Right cardiac atrium (tissue), 5 donors: ENCODE data around the gene HRK. TPM values are rescaled to one million over a fixed set of nuclear protein-coding genes. Genes with fewer than 3 reads are reported as not detected.

Source experiments
- ATAC-seq, 2 donors: fragments of 200-7000 bp; cut with Tn5 transposase; one replicate each; pipeline versions ENCODE4 v1.8.0 to v1.9.1; 2020; ENCODE audit warnings: moderate library complexity in 2 of 2, mild to moderate bottlenecking in 1 of 2
- DNase-seq, 3 donors: peaks; one replicate each; pipeline ENCODE4 v3.0.0-alpha.2; 2020
- H3K27ac ChIP-seq: one replicate; pipeline ENCODE4 v1.5.1; 2013; ENCODE audit warnings: mild to moderate bottlenecking, low read length, control low read depth, moderate library complexity
- H3K27me3 ChIP-seq: one replicate; pipeline ENCODE4 v1.6.1; 2013; ENCODE audit not compliant: control insufficient read depth, insufficient read depth
- H3K4me1 ChIP-seq: one replicate; pipeline ENCODE4 v1.6.1; 2013; ENCODE audit warnings: low read length; ENCODE audit not compliant: control insufficient read depth, insufficient read depth
- H3K4me3 ChIP-seq: one replicate; pipeline ENCODE4 v1.5.1; 2013; ENCODE audit warnings: low read length, control low read depth
- H3K9me3 ChIP-seq: one replicate; pipeline ENCODE4 v1.6.1; 2013; ENCODE audit warnings: low read length; ENCODE audit not compliant: control insufficient read depth
- WGBS: extraction: QIAGEN DNeasy Blood & Tissue Kit; methylation state at CpG from one replicate; pipeline ENCODE4 v1.1.7; 2013; 5-methylcytosine and 5-hydroxymethylcytosine counted together
- intact Hi-C, 4 donors: fragments of 100-400 bp; cut with DNase I; formaldehyde crosslinking; loops; one replicate each; pipeline versions ENCODE4 v1.11.0 to v1.14.0; 2022 to 2023
- polyA plus RNA-seq: library from polyadenylated mRNA; stranded (reverse); fragments of 200-250 nt; gene quantifications from one replicate; pipeline ENCODE4 v1.2.3, GENCODE V29; 2013
- total RNA-seq, 4 donors: library from RNA; stranded (reverse); fragmentation: NEBNext Ultra II Directional; extraction: Animal tissue kit (Norgen Biotek cat#: 25700); gene quantifications; one replicate each; pipeline ENCODE4 v1.2.1, GENCODE V29; 2021
- donor health status: healthy with polysubstance abuse.
- donor health status: DM: no; HTN: yes; CAD: no.
- donor health status: DM: no; HTN: no; CAD: no.
- donor health status: DM: no; HTN: yes; CAD: no; lungs with severe emphysema.
- donor health status: DM: yes; HTN: yes; CAD: no.

HRK gene
- total and polyA plus RNA-seq, 5 donors: not detected

DNA sequence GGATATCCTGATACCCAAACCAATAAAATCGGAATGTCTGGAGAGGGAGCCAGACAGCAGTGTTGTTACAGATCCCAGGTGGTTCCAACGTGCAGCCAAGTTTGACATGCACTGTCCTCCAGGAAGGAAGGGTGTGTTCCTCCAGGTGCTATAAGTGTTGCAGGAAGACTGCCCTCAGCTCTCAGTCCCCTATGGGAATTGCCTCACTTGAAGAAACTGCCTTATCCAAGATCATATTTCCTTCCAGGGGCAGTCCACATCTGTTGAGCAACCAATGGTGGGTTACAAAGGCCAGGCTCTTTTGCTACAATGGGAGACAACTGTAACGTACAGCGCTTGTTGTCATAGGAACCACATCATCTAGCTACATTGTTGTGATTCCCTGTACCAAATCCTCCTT is 16.2 kb upstream of the HRK start:
- DNase-seq: no peak
- Histone ChIP-seq H3K4me1 (no peaks in the 10 kb centered on the region), H3K4me3 (no peak overlapping the region), H3K9me3 (no peaks in the 10 kb centered on the region), H3K27me3 (no peaks in the 10 kb centered on the region), H3K27ac (no peak overlapping the region)
- 71% methylated on average over 4 of the region's 4 CpGs for WGBS
- intact Hi-C loops: no loop called here
- no peak for ATAC-seq

DNA sequence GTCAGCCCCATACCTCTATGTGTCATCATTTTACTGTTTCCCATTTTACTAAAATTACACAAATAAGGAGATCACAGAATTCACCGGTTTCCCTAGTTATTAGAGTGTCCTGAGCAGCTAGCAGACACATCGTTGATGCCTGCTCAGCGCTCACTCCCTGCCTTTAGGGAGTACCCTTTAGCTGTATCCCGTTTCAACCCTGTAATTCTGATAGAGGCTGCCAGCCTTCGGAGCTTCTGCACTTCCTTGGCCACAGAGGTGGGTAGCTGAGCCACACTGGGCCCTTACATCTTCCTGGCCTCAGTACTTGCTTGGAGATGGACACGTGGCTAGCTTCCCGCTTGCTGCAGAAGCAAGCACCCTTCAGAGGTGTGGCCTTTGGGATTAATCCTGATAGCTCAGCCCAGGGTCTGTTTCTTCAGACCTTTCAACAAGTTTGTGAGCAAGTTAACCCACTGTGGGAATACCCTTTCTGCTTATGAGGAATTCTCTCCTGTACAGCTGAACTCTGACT is 15.2 kb upstream of the HRK start:
- no peak for DNase-seq
- Histone ChIP-seq H3K27ac (no peak overlapping the region), H3K4me3 (no peak overlapping the region), H3K4me1 (no peaks in the 10 kb centered on the region), H3K27me3 (no peaks in the 10 kb centered on the region), H3K9me3 (no peaks in the 10 kb centered on the region)
- 64% methylated on average over 7 of the region's 7 CpGs for WGBS
- intact Hi-C loops: no loop called here
- ATAC-seq: no peak

DNA sequence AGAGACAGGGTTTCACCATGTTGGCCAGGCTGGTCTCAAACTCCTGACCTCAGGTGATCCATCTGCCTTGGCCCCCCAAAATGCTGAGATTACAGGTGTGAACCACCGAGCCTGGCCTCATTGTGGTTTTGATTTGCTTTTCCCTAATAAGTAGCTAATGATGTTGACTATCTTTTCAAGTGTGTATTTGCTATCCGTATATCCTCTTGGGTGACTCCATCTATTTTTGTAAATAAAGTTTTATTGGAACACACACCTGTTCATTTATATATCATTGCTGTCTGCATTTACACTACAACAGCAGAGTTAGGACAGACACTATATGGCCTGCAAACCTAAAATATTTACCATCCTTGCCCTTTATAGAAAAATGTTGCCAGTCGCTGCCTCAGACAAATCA is 13.7 kb upstream of the HRK start:
- DNase-seq: no peak
- no peaks in the 10 kb centered on the region for H3K27me3 ChIP-seq
- WGBS: 90% methylated on average over 3 of the region's 3 CpGs
- no peak overlapping the region for H3K27ac ChIP-seq
- intact Hi-C loops: no loop called here
- H3K9me3 ChIP-seq: no peaks in the 10 kb centered on the region
- H3K4me1 ChIP-seq: no peaks in the 10 kb centered on the region
- ATAC-seq: no peak
- no peak overlapping the region for H3K4me3 ChIP-seq

DNA sequence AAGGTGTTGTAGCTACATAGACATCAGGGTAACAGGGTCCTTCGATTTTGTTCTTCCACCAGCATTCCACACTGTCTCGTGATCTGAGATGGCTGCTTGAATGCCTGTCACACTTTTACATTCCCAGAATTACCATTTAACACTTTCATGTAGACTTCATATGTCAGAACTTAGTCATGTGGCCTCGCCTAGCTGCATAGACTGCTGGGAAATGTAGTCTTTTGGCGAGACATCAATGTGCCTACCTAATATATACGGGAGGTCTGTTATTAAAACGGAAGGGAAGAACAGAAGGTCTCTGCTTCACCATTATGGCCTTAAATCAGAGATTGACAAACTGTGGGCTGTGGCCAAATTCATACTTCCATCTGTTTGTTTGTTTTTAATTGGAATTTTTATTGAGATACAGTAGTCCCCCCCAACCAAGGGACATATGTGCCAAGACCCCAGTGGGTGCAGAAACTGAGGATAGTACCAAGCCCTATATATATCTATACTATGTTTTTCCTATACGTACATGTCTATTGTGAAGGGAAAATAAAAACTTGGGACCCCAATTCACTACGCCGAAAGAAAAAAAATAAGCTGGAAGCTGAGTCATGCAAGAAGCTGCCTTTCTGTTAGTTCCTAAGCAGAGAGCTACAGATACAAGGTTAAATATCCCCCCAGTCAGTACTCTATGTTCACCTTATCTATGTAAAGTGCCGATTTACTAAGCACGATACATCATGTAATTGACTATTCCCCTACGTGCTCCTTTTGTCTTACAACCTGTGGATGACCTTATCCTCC is 11.3 kb upstream of the HRK start:
- Histone ChIP-seq H3K27ac (no peak overlapping the region), H3K4me1 (no peaks in the 10 kb centered on the region), H3K9me3 (no peaks in the 10 kb centered on the region), H3K4me3 (no peak overlapping the region), H3K27me3 (no peaks in the 10 kb centered on the region)
- intact Hi-C loops: no loop called here
- DNase-seq (no peak), ATAC-seq (no peak)
- WGBS: 75% methylated on average over 12 of the region's 12 CpGs

DNA sequence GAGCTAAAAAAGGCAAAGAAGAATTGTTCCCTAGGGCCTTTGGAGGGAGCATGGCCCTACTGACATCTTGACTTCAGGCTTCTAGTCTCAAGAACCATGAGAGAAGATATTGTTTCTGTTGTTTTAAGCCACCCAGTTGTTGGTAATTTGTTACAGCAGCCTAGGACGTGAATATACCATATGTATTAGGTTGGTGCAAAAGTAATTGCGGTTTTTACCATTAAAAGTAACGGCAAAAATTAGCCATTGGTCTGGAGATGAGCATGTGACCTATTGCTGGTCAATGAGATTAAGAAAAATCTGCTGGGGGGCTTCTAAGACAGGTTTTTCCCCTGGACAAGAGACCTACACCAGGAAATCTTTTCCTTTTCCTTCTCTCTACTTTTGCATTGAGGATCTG is 9.8 kb upstream of the HRK start:
- Histone ChIP-seq H3K9me3 (no peaks in the 10 kb centered on the region), H3K4me3 (no peak overlapping the region), H3K27me3 (no peaks in the 10 kb centered on the region), H3K4me1 (no peaks in the 10 kb centered on the region), H3K27ac (no peak overlapping the region)
- intact Hi-C loops: no loop called here
- ATAC-seq (no peak), DNase-seq (no peak)
- WGBS: 87% methylated on average over 3 of the region's 3 CpGs

DNA sequence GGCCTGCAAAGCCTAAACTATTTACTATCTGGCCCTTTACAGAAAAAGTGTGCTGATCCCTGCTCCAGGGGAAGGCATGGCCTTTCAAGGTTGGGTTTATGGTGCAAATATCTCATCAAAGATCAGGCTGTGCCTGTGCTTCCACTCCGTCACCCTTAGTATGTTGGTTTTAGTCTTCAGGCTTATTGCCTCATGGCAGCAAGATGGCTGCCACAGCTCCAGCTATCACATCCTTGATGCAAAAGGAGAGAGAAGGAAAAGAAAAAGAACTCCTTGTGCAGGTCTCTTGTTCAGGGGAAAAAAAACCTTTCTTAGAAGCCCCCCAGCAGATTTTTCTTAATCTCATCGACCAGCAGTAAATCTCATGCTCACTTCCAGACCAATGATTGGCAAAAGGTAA is 9.1 kb upstream of the HRK start:
- whole genome bisulfite sequencing: 96% methylated on average over 2 of the region's 2 CpGs
- no peak for DNase-seq
- H3K9me3 ChIP-seq: no peaks in the 10 kb centered on the region
- H3K27ac ChIP-seq: no peak overlapping the region
- no peak for ATAC-seq
- intact Hi-C loops: no loop called here
- no peak overlapping the region for H3K4me3 ChIP-seq
- no peaks in the 10 kb centered on the region for H3K4me1 ChIP-seq
- H3K27me3 ChIP-seq: no peaks in the 10 kb centered on the region

DNA sequence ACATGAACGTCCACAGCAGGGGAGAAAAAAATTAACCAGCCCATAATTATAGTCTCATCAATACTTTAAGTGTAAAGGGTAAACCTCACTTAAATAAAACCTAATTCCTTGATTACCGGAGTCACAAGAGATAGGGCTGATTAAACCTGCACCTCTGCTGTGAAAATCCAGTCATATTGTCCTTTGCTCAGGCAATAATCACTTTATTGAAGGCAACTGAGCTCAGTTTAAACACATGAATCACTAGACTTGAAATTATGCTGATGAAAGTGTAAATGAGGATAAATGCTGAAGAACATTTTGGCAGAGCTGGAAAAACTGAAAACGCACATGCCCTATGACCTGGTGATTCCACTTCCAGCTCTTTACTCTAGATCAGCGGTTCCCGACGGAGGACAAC is 6.7 kb upstream of the HRK start:
- no peak overlapping the region for H3K27ac ChIP-seq
- H3K4me1 ChIP-seq: no peaks in the 10 kb centered on the region
- no peak for ATAC-seq
- intact Hi-C loops: loop anchor here in 2 of 4 donors (10.0 kb wide), 1 partner anchor 183 kb away; no protein-coding TSS in a partner anchor
- H3K4me3 ChIP-seq: no peak overlapping the region
- H3K9me3 ChIP-seq: no peaks in the 10 kb centered on the region
- no peaks in the 10 kb centered on the region for H3K27me3 ChIP-seq
- 67% methylated on average over 6 of the region's 6 CpGs for WGBS
- DNase-seq: no peak

DNA sequence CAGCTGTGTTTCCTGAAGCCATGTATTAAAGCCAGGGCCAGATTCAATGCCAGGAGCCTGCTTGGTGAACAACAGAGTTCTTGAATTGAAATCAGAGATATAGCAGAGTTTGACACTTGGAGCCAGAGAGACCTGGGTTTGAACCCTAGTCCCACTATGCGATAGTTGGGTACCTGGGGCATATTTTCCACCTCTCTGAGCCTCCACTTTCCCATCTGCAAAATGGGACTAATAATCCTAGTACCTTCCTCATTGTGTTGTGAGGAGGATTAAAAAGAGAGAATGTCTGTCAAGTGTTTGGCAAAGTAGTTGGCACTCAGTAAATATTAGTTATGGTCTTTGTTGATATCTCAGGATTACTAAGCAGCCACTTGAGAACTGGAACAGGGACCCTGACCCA is 6.0 kb upstream of the HRK start:
- Histone ChIP-seq H3K27me3 (no peaks in the 10 kb centered on the region), H3K4me1 (no peaks in the 10 kb centered on the region), H3K9me3 (no peaks in the 10 kb centered on the region), H3K27ac (no peak overlapping the region), H3K4me3 (no peak overlapping the region)
- DNase-seq (no peak), ATAC-seq (no peak)
- WGBS: 88% methylated on average over 1 of the region's 1 CpG
- intact Hi-C loops: loop anchor here in 2 of 4 donors (10.0 kb wide), 1 partner anchor 182 kb away; no protein-coding TSS in a partner anchor

DNA sequence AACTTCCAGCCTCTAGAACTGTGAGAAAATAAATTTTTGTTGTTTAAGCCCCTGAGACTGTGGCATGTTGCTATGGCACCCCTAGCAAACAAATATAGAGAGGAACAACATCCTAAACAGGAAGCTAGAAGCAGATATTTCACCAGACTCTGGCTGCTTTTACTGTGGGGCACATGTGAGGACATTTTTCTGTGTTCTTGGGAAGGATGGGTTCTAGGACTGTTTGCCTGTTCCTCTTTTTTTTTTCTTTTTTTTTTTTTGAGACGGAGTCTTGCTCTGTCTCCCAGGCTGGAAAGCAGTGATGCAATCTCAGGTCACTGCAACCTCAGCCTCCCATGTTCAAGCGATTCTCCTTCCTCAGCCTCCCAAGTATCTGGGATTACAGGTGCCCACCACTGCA is 4.2 kb upstream of the HRK start:
- WGBS: 65% methylated on average over 2 of the region's 2 CpGs
- H3K27me3 ChIP-seq: no peaks in the 10 kb centered on the region
- no peaks in the 10 kb centered on the region for H3K4me1 ChIP-seq
- no peaks in the 10 kb centered on the region for H3K9me3 ChIP-seq
- H3K4me3 ChIP-seq: no peak overlapping the region
- ATAC-seq (no peak), DNase-seq (no peak)
- no peak overlapping the region for H3K27ac ChIP-seq
- intact Hi-C loops: loop anchor here in 2 of 4 donors (10.0 kb wide), 1 partner anchor 181 kb away; no protein-coding TSS in a partner anchor

DNA sequence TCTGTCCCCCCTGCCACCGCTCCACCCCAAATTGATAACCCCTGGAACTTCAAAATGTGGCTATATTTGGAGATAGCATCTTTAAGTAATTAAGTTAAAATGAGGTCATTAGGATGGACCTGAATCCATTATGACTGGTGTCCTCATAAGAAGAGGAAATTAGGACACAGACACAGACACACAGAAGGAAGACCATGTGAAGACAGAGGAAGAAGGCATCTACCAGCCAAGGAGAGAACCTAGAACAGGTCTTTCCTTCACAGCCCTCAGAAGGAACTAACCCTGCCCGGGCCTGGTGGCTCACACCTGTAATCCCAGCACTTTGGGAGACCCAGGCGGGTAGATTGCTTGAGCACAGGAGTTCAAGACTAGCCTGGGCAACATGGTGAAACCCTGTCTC is 3.6 kb upstream of the HRK start:
- ATAC-seq (no peak), DNase-seq (no peak)
- Histone ChIP-seq H3K4me1 (no peaks in the 10 kb centered on the region), H3K4me3 (no peak overlapping the region), H3K9me3 (no peaks in the 10 kb centered on the region), H3K27ac (no peak overlapping the region), H3K27me3 (no peaks in the 10 kb centered on the region)
- intact Hi-C loops: loop anchor here in 3 of 4 donors (5.0 to 10.0 kb wide), 2 partner anchors 180 to 183 kb away; no protein-coding TSS in a partner anchor
- WGBS: 87% methylated on average over 3 of the region's 3 CpGs

DNA sequence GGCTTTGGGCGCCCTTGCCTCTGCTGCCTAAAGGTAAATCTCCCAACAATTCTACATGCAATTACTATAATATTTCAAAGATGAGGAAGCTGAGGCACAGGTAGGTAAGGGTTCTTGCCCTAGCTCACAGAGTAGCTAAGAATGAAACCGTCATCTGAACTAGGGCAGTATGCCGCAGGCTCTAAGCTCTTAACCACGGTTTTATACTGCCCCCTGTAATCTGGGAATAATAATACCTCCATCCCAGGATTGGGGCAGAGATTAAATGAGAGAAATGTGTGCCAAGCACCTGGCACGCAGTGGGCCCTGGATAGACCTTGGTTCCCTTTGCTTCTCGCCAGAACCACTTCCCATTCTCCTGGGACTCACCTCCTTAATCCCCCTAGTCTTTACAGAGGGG is 1.5 kb upstream of the HRK start:
- Histone ChIP-seq H3K27me3 (no peaks in the 10 kb centered on the region), H3K27ac (no peak overlapping the region), H3K4me3 (no peak overlapping the region), H3K9me3 (no peaks in the 10 kb centered on the region), H3K4me1 (peaks cover 2% of the 10 kb centered on the region)
- intact Hi-C loops: loop anchor here in 3 of 4 donors (5.0 to 10.0 kb wide), 2 partner anchors 178 to 180 kb away; no protein-coding TSS in a partner anchor
- WGBS: 33% methylated on average over 6 of the region's 6 CpGs
- ATAC-seq (peak; percentile 36 to 65), DNase-seq (no peak)
